ENCODE measurements around the gene EFTUD2.
A peak's percentile ranks its signal among the peaks of the same experiment; 100 is the strongest.
"Not testable (repeated sequence)": the region's sequence is repeated elsewhere in the genome, so short reads cannot be mapped to it uniquely, and the experiment has no call there.

EFTUD2 gene

DNA sequence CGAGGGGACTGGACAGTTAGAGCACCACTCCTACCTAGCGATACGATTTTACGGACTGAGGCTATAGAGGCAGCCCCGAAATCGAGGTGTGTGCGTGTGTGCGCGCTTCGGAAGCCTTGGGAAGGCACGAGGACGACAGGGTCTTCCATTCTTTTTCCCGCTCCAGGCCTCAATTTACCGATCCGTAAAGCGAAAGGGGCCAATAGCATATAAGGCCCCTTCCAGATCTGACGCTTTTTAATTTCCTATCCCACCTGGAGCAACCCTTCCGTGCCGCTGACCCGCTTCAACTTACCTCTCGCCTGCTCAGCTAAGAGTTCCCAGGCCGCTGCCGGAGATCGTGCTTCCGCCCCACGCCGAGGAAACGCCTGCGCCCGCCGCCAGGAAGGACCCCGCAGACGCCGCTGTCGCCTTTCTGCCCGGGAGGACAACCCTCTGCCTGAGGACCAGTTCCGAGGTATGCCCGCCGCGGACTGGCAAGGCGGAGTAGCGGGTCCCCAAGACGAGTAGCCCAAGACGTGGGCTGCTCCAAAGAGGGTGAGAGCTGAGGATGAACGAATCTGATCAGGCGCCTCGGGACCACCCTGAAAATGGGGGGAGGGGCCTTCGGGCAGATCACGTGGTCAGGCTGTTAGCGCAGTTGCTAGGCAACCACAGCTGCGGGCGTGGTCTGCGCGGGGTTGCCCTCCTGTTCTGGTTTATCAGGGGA is at the start of gene EFTUD2:
Gene EFTUD2, minus strand, starts transcription at position 372 of the 709 bp plus-strand sequence. CDS start 4,924 bp downstream, outside the sequence.
- peak; percentile 93 for DNase-seq

DNA sequence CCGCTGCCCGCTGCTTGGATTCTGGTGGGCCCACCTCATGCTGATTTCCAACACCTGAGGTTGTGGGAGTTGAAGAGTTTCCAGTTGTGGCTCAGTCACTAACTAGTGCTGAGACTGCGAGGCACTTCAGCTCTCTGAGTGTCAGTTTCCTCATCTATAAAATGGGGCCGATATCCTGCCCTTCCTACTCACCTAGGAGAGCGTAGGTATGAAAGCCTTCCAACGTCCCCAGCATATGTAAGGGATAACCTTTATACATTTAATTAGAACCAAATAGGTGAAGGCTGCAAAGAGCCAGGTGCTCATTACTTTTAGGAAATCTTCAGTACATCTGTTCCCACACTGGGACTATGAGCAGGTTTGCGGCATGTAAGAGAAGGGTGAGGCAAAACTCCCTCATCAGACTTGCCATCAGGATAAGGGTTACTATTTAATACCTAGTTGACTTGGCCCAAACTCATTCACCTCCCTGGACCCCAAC is 49.1 kb upstream of the EFTUD2 start:
- no peak for DNase-seq

DNA sequence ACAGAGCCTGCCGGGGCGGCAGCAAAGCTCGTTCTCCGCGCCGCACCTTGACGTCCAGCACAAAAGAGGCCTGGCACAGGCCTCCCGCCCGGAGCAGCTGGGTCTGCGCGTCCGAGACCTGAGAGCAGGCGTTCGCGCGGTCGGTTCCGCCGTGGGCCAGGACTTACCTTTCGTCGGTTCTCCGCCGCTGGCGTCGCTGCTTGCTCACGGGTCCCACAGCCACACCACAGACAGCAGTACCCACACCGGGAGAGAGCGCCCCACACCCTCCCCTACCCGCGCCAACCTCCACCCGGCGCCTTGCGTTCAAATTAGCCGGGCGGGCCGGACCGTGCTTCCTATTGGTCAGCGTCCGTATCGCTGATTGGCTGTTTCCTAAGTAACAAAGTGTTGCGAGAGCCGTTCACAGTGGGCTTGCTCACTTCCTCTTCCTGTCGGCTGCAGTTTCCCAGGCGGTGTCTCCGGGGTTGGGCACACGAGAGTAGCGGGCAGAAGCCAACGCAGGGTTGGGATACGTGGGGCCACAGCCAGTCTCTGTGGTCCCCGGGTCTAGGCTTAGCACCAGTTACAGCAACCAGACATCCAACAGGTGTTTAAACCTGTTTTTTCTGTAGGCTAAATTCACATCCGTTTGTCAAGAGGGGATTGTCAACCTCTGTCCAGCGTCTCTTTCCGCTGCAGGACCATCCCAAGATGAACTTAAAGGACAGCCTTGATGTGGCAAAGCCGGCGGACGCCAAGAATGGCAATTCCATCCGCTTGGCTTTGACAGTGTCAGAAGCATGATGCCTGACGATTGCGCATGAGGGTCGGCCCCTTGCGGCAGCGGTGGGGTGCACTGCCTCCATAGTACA is 48.4 kb upstream of the EFTUD2 start, which contains the start of gene KIF18B:
Gene KIF18B, minus strand, starts transcription at position 313 of the 854 bp plus-strand sequence. CDS start 11,429 bp downstream, outside the sequence.
- peak; percentile 85 for DNase-seq

DNA sequence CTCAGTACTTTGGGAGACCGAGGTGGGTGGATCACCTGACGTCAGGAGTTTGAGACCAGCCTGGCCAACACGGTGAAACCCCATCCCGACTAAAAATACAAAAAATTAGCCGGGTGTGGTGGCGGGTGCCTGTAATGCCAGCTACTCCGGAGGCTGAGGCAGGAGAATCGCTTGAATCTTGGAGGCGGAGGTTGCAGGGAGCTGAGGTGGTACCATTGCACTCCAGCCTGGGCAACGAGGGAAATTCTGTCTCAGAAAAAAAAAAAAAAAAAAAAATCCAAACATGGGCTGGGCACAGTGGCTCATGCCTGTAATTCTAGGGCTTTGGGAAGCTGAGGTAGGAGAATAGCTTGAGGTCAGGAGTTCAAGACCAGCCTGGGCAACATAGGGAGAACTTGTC is 46.4 kb upstream of the EFTUD2 start:
- not testable (repeated sequence) for DNase-seq

DNA sequence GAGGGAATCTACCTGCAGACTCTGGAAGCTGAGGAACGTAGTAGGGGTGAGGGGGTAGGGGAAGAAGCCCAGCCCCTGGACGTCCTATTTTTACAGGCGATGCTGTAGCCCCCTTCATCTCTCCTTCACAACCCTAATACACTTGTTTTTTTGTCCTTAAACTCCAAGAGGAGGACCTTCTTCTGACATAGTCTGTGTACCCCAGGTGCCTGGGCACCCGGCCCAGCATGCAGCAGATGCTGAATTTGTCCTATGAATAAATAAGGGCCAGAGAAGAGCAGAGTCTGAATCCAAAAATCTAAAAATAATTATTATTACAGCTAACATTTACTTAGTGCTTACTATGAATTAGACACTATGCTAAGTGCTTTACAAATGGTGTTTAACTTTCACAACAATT is 43.2 kb upstream of the EFTUD2 start:
- DNase-seq = no peak

DNA sequence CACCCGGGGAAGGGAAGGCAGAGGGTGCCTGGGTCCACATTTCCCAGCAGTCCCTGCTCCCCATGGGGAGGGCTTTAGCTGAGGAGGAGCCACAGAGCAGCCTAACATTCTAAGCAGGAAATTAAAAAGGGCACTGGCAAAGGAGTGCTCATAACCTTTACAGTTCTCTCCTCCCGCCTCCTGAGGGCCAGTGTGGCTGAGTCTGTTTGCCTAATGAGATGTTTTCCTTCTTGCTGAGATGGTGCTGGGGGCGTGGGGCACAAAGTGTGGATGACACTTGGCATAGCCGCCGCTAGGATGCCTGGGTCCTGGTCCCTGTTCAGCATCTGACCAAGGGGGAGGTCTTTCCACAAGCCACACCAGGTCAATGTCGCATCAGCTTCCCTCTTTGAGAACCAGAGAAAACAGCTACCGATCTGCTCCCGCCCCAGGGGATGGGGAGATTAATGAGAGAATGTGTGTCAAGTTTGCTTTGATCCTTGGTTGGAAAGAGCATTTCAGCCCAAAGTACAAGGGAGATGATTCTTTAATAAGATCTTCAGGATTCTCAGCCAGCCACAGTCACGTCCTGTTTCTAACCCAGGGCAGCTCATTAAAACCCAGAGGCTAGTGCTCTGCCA is 42.6 kb upstream of the EFTUD2 start:
- no peak for DNase-seq

DNA sequence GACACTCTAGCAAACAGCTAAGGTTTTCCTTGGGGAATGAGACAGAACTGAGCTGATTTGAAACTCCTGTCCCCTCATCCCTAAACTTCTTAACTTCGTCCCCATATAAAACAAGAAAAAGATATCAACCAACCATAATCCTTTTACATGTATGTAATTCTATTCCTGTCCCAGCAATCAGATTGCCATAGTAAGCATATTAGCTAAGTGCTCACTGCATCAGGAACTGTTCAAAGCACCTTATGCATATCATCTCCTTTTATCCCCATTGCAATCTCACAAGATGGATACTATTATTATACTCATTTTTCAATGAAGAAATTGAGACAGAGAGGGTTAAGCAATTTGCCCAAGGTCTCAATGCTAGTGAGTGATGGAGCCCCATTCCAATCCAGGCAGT is 41.5 kb upstream of the EFTUD2 start:
- no peak for DNase-seq

DNA sequence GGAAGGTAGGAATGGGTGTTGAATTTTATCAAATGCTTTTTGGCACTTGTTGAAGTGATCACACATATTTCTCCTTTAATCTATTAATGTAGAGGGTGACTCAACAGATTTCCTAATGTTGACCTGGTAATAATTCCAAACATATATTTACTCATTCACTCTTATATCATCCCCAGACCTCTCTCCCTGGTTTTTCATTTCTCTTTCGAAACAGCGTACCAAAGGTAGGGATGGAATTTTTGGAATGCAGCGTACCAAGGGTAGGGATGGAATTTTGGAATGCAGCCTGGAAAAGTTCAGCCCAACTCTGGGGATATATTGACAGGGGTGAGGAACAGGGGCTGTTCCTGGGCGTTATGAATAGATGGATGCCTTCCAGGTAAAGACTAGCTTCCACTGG is 41.1 kb upstream of the EFTUD2 start:
- no peak for DNase-seq

DNA sequence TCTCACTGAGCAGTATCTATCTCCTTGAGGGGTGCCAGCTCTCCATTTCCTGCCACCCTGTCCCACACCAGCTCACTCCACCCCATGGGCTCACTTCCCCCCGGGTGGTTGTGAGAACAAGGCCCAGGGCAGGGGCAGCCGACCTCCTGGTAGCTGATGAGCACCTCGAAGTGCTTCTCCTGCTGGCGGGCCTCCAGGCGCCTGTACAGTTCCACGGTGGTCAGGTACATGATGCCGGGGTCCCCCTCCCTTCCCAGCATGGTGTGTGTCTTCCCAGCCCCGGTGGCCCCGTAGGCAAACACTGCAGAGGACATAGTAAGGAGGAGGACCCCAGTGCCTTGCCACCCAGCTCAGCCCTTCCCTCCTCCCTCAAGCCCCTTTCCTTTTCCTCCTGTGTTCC is 35.9 kb upstream of the EFTUD2 start:
- no peak for DNase-seq

DNA sequence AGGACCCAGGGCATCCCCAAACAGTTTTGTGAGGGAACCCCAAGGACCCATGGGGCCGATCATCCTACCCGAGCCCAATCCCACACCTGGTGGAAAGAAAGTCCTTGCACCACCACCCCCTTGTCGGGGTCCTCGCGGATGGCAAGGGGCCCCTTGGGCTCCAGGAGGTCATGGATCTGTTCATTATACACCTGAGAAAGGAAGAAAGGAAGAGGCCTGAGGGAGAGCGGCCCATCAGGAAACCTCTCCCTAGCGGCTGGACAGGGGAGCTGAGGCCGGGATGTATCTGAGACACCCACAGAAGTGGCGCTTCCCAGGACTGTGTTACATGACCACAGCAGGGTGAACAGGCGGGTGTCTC is 35.5 kb upstream of the EFTUD2 start:
- no peak for DNase-seq

DNA sequence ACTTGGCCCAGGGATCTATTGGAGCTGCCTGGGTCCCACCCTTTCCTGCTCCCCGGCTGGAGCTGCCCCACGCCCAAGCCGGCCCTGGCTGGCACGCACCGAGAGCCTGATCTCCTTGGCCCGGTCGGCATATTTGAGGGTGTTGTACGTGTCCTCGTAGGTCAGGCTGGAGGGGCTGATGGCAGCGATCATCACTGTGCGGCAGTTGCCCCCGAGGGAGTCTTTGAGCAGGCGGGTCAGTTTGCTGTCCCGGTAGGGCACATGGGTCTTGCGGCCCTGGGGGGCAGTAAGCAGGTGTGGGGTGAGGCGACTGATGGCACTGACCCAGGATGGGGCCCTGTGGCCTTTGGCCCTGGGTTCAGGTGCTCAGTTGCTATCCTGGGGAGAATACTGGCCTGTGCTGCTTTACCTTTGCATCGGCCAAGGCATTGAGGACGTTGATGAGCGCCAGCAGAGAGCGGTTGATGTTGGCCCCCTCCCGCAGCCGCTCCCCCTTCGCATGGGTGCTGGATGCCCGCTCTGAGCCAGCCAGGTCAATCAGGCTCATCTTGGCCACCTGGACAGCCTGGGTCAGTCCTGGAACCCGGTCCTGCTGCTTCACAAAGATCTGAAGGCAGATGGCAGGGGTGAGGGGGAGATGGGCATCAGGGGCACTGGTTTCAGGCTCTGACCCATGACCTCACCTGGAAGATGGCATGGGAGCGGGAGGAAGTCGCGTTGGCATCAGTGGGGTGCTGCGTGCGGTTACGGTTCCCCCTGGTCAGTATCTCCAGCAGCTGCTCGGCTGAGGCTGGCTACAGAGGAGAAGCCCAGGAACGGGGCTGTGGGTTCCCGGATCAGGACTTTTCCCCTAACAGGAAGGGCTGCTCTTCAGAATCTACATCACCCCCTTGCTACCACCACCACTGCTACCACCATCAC is 34.8 kb upstream of the EFTUD2 start:
- DNase-seq = no peak

DNA sequence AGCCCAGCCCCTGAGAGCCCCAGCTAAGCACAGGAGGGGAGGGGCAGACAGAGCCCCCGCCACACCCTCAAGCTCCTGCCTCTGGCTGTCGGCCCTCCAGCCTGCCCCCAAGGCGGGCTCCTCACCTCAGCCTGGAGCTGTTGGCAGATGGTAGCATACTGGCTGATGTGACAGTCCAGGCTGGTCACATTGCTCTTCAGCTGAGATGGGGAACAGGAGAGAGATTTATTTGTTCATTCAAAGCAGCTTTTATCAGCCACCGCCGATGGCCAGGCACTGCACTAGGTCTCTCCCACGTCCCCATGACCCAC is 33.5 kb upstream of the EFTUD2 start:
- DNase-seq = no peak

DNA sequence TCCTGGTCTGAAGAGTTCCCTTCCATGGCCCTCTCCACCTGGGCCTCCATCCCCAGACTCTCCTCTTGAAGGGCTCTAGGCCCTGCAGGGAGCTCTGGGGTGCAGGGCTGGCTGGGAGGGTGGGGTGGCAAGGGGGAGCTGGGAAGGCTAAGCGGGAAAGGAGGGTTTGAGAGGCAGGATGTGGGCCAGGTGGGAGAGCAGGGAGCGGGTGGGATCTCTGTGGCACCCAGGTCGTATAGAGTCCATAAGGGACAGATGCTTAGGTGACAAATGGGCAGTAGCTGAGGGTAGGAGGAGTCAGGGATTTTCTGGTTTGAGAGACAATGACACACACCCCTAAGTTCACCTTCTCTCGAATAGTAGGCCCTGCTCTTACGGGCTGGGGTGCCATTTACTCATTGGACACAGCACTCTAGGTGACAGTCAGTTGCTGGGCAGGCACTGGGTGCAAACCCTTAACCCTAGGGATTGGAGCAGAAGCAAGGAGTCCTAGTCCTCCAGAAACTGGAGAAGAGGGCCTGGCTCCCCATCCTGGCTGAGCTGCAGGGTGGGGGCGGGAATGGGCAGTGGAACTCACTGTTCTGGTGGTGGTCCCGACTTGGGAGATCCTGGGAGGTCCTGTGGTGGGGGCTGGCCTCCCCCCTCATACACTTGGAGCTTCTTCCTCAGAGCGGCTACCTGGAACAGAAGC is 33.0 kb upstream of the EFTUD2 start:
- no peak for DNase-seq

DNA sequence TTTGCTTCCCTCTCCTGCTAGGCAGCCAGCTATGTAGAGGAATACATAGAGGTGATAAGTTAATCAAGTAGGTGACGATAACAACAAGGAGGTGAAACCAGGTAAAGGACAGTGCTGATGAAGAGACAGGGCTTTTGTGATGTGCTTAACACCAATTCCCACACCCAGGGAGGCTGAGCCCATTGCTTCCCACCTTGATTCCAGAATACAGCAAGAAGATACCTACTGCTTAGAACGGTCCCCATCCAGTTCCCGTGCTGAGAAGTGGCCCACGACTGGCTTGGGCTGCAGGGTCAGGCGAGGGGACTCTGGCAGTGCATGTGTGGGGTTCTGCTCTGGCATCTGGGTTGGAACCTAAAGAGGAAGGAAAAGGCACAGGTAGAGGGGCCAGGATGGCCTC is 32.1 kb upstream of the EFTUD2 start:
- DNase-seq = no peak

DNA sequence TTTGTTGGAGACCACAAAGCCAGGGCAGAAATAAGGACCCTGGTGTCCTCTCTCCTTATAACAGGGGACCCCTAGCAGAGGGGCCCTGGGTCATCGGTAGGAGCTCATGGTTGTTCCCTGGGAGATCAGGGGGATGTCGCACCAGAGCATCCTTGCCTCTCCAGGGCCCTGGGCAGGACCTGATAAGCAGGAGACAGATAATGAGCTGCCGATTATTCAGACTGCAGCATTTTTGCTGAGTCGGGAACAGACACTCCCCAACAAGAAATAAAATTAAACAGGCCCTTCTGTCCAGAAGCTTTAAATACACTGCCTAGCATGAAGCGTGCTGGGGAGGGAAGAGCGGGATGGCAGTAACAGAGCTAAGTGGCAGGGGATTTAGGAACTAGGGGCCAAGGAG is 31.4 kb upstream of the EFTUD2 start:
- no peak for DNase-seq

DNA sequence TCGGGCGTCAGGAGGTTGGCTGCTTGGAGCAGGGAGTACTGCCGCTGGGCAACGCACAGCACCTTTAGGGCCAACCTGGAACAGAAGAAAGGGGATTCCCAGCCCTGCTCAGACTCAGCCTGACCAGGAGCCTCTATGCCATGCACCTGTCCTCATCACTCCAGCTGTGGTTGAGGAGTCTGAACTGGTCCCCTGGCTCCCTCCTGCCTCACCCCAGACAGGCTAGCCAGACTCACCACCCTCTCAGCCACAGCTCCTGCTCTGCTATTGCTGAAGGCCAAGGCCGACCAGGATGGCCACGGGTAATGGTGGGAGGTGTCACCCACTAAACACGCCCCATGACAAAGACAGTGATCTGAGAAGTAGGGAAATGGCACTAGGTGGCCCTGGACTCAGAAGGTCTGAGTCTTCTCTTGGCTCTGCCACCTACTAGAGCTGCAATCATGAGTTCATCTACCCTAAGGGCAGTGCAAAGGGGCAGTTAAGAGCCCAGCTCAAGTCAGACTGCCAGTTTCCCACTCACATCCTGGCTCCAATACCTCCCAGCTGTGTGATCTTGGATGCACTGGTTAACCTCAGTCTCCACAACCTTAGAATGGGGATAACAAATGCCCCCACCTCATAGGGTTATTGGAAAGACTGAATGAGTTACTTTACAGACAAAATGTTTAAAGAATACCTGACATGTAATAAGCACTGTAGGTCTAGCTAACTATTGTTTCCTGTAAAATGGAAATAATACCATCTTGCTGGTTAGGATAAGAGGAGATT is 29.9 kb upstream of the EFTUD2 start:
- no peak for DNase-seq

DNA sequence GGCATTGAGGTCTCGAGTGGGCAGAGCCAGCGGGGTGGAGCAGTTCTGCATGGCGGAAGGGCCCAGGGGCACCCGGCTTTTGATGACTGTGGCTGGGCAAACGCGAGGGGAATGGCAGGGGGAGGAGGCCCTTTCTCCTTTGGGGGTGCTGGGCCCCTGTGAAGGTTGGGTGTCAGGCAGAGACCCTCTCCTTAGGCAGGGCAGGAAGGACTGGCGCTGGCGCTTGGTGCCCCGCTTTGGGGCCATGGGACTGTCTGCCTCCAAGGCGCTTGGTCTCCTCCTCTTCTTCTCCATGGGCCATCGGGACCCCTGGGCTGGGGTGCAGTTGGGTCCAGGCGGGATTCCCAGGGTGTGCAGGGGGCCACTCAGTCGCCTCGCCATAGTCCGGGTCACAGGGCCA is 28.9 kb upstream of the EFTUD2 start:
- DNase-seq = no peak

DNA sequence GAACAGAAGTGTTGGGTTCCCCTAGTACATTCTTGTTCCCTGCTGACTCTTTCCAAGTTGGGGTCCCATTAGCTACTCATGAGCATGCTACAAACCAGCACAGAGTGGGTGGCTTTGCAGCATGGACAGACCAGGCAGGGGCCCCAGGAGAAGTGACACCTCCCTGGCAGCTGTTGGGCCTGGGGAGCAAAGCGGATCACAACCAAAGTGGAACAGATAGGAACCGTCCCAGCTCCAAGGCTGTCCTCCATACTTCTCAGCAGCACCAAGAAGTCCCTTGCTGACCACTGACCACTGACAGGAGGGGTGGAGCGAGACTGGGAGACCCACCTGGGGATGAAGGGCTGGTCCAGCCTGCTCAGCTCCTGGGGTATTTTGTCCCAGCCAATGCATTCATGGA is 28.5 kb upstream of the EFTUD2 start:
- DNase-seq = no peak

DNA sequence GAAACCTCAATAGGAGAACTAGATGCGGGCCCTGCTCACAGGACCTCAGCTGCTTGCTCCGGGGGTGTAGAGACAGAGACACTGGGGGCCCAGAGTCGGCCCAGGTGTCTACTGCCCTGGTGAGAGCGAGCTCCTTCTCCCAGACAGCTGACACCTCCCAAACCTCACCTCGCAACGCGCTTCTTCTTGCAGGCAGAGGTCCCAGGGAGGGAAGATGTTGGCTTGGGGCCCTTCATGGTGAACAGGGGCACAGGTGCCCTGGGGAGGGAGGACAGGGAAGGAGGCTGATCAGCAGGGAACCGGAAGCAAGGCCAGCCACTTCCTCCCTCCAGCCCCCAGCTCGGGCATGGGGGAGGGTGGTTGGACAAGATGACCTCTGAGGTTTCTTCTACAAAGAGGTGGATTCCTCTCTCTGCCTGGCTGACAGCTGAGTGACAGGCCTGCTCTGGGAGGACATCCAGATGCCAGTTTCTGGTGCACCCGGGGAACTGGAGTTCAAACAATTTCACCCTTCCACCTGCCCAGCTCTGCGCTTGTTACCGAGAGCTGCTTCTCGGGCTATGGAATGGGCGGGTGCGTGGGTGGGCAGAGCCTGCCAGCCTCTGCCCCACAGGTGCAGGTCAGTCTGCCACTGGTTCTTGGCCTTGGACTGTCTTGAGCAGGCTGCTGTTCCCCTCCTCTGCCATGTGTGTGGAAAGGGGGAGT is 27.7 kb upstream of the EFTUD2 start:
- no peak for DNase-seq

All from activated naive CD4-positive, alpha-beta T cell treated with anti-CD3 and anti-CD28 coated beads, Interleukin-2, amount 50 U/mL, for 16 hours (primary cell).